Measurements from ENCODE around the gene TTLL11.

DNA sequence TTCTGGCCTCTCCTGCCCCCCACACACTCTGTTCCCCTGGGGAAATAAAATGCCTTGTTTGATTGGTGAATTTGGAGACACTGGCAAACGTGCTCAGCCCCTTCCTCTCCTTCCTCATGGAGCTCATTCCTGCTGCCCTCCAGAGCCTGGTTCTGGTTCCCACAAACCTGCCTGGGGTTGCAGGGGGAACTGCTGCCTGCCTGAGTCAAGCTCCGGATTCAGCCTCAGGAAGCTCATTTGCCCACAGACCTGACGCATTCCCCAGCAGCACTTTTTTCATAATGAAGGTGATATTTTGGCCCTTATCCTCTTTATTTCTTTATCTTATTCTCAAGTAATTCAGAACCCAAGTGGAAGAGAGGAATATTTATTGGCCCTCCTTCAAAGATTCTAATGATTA is 140.5 kb downstream of the TTLL11 start:
- TF ChIP-seq POLR2A (IDR thresholded peaks at IDR 0.05; ENCODE audit: low read depth, low read length) (no peak), POLR2AphosphoS5 (IDR thresholded peaks at IDR 0.05; ENCODE audit: low read depth, low read length) (no peak), TAF1 (IDR thresholded peaks at IDR 0.05; ENCODE audit: low read depth, low read length) (no peak)

All from GM12891 (cell line).